K562 (cell line): ENCODE data around the gene CPLANE2. TPM values are rescaled to one million over a fixed set of nuclear protein-coding genes. Genes with fewer than 3 reads are reported as not detected.

Source experiments
- ARID3A ChIP-seq: IDR thresholded peaks from 2 replicates; pipeline ENCODE4 v1.6.1; 2012; ENCODE audit warnings: low read depth, low read length, improper control_type of control experiment, borderline replicate concordance
- ARNT ChIP-seq, 2 experiments: fragments of 450-650 bp; IDR thresholded peaks; 2 replicates each; pipeline ENCODE4 v1.6.1; 2016; ENCODE audit warnings: mild to moderate bottlenecking in 1 of 2
- CBX3 ChIP-seq, 2 experiments: IDR thresholded peaks; 1 replicate in 1 of 2; 2 replicates in 1 of 2; pipeline ENCODE4 v1.6.1; 2012; ENCODE audit warnings: inconsistent platforms in 2 of 2, low read length in 2 of 2, borderline replicate concordance in 1 of 2, control low read depth in 1 of 2
- CREB5 ChIP-seq: fragments of 250-450 bp; sonication (Bioruptor Pico); IDR thresholded peaks from 2 replicates; pipeline ENCODE4 v1.5.0; 2020; ENCODE audit warnings: mild to moderate bottlenecking
- DMBX1 ChIP-seq: fragments of 250-450 bp; sonication (Bioruptor Pico); IDR thresholded peaks from 2 replicates; pipeline ENCODE4 v1.8.0; 2022; ENCODE audit warnings: inconsistent platforms, mild to moderate bottlenecking, moderate library complexity, borderline replicate concordance
- KLF1 ChIP-seq: fragments of 450-650 bp; IDR thresholded peaks from 2 replicates; pipeline ENCODE4 v1.6.1; 2016; ENCODE audit warnings: missing genetic modification characterization, missing compliant biosample characterization
- L3MBTL2 ChIP-seq: fragments of 450-650 bp; IDR thresholded peaks from 2 replicates; pipeline ENCODE4 v1.6.1; 2016; ENCODE audit warnings: mild to moderate bottlenecking, moderate library complexity
- MTA1 ChIP-seq: fragments of 450-650 bp; IDR thresholded peaks from 2 replicates; pipeline ENCODE4 v1.6.1; 2017; ENCODE audit warnings: borderline replicate concordance
- MTA3 ChIP-seq: fragments of 450-650 bp; formaldehyde crosslinking; IDR thresholded peaks from 2 replicates; pipeline ENCODE4 v1.6.1; 2017; ENCODE audit warnings: mild to moderate bottlenecking, borderline replicate concordance
- NR2C1 ChIP-seq, 2 experiments: fragments of 450-650 bp; IDR thresholded peaks; 2 replicates each; pipeline ENCODE4 v1.6.1; 2017; ENCODE audit warnings: mild to moderate bottlenecking in 2 of 2, antibody characterized with exemption in 1 of 2, inconsistent platforms in 1 of 2, missing compliant biosample characterization in 1 of 2, missing genetic modification characterization in 1 of 2
- NR2C2 ChIP-seq, 2 experiments: fragments of 200-800 bp in 1 of 2; sonication (Bioruptor generic) in 1 of 2; sonication (generic) in 1 of 2; formaldehyde crosslinking in 1 of 2; IDR thresholded peaks; 2 replicates each; pipeline versions ENCODE4 v1.6.1 to v1.8.0; 2016 to 2022; ENCODE audit warnings: mild to moderate bottlenecking in 1 of 2, missing compliant biosample characterization in 1 of 2, missing genetic modification characterization in 1 of 2, missing genetic modification reagents in 1 of 2
- NR4A1 ChIP-seq, 2 experiments: fragments of 250-450 bp in 1 of 2; fragments of 450-650 bp in 1 of 2; sonication (Bioruptor Pico) in 1 of 2; IDR thresholded peaks; 2 replicates each; pipeline versions ENCODE4 v1.4.0 to v1.6.1; 2016 to 2020; ENCODE audit warnings: mild to moderate bottlenecking in 2 of 2, missing compliant biosample characterization in 1 of 2, missing genetic modification characterization in 1 of 2, moderate library complexity in 1 of 2
- PHB2 ChIP-seq: fragments of 450-650 bp; IDR thresholded peaks from 2 replicates; pipeline ENCODE4 v1.6.1; 2017; ENCODE audit warnings: low read depth
- SIN3A ChIP-seq, 2 experiments: fragments of 150-350 bp in 1 of 2; IDR thresholded peaks; 2 replicates each; pipeline ENCODE4 v1.6.1; 2011 to 2016; ENCODE audit warnings: borderline replicate concordance in 2 of 2, low read depth in 2 of 2, low read length in 2 of 2, mild to moderate bottlenecking in 2 of 2, moderate library complexity in 2 of 2; ENCODE audit not compliant: control insufficient read depth in 1 of 2
- SNAPC5 ChIP-seq: fragments of 250-450 bp; sonication (Bioruptor Pico); IDR thresholded peaks from 2 replicates; pipeline ENCODE4 v1.8.0; 2021; ENCODE audit warnings: moderate library complexity, mild to moderate bottlenecking, inconsistent platforms
- polyA plus RNA-seq, 8 experiments: library from polyadenylated mRNA; depleted of rRNA in 4 of 8; stranded (reverse) in 5 of 8; unstranded in 3 of 8; fragments of >200 nt; fragmentation: Nextera tagmentation in 2 of 8; fragmentation: Illumina TruSeq in 1 of 8; extraction: Ambion mirVana in 2 of 8; extraction: Trizol in 1 of 8; gene quantifications; 2 replicates each; pipeline versions ENCODE4 v1.2.1 to v1.2.3, GENCODE V29; 2011 to 2014; ENCODE audit warnings: inconsistent platforms in 1 of 8, missing spikeins in 1 of 8
- total RNA-seq, 7 experiments: library from RNA; depleted of rRNA in 6 of 7; stranded (reverse); fragments of >200 nt in 6 of 7; fragmentation: Illumina TruSeq in 2 of 7; extraction: Trizol in 2 of 7; gene quantifications; 2 replicates each; pipeline versions ENCODE4 v1.2.1 to v1.2.3, GENCODE V29; 2011 to 2021; ENCODE audit warnings: low replicate concordance in 1 of 7
- TF ChIP-seq, protein P1 (sequence below): sonication (generic); formaldehyde crosslinking; IDR thresholded peaks from 2 replicates; pipeline ENCODE4 v1.8.0; 2022; ENCODE audit warnings: mild to moderate bottlenecking, missing genetic modification reagents

CPLANE2 gene
- total and polyA plus RNA-seq, 9 of the 15 experiments (the other 6 are each of a cell fraction or from before 2014, with no cell fraction given), result 0.17 to 20.9 (median 8.1) TPM

DNA sequence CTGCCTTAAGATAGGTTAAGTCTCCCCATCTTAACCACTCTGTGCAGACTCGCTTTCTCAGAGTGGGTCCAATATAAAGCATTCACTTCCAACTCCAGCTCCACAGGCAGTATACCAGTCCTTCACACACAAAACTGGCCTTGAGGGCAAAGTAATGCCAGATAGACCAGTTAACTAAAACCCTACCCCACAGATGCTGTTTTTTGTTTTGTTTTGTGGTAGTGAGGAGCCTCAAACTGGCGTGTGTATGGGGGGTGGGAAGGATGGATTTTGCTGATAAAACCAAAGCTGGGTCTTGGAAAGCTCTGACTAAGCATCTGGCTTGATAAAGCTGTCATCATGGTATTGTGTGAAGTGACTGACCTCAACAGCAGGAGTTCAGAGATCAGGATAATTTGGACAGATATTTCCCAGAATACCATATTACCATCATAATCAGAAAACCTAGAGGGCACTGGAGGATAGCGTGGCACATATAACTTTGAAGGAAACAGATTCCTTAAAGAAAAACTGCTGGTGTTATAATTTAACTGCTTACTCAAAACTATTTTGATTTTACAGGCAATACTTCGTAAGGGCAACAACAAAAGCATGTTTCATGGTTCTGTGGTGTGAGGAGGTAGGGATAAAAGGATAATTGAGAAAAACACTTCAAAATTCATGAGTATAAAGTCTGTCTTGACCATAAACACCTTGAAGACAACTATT lies 29.6 kb upstream of the CPLANE2 start (continued):
- TF ChIP-seq ARID3A, result peak; percentile 91
- peak; percentile 82 to 94 for TF ChIP-seq ARNT (IDR thresholded peaks at IDR 0.05)
- no peak for TF ChIP-seq CREB5 (CRISPR knock-in tag)
- no peak for TF ChIP-seq NR2C2 (CRISPR knock-in tag; IDR thresholded peaks at IDR 0.05)
- TF ChIP-seq NR2C2 (tag; IDR thresholded peaks at IDR 0.05), result peak; percentile 93
- peak; percentile 89 for TF ChIP-seq MTA3
- TF ChIP-seq L3MBTL2, result peak; percentile 28; the same call in 1 of the 2 replicates
- no peak for TF ChIP-seq KLF1
- TF ChIP-seq SNAPC5 (CRISPR knock-in tag), result no peak
- TF ChIP-seq NR4A1 (CRISPR knock-in tag; IDR thresholded peaks at IDR 0.05), result no peak
- peak; percentile 64; the same call in 1 of the 2 replicates for TF ChIP-seq NR4A1 (tag; IDR thresholded peaks at IDR 0.05)
- TF ChIP-seq CBX3 (IDR thresholded peaks at IDR 0.05; ENCODE audit: borderline replicate concordance in 1 of 2, low read length in 2 of 2), result peak in 1 of 2 experiments; percentile 60; a peak in 1 of 3 replicates
- TF ChIP-seq SIN3A (IDR thresholded peaks at IDR 0.05; ENCODE audit: borderline replicate concordance in 2 of 2, control insufficient read depth in 1 of 2, low read depth in 2 of 2, low read length in 2 of 2), result no peak
- TF ChIP-seq MTA1, result peak; percentile 85; the same call in 1 of the 2 replicates
- peak; percentile 67; the same call in 1 of the 2 replicates for TF ChIP-seq PHB2
- TF ChIP-seq DMBX1 (CRISPR knock-in tag), result peak; percentile 98
- TF ChIP-seq, protein P1, sequence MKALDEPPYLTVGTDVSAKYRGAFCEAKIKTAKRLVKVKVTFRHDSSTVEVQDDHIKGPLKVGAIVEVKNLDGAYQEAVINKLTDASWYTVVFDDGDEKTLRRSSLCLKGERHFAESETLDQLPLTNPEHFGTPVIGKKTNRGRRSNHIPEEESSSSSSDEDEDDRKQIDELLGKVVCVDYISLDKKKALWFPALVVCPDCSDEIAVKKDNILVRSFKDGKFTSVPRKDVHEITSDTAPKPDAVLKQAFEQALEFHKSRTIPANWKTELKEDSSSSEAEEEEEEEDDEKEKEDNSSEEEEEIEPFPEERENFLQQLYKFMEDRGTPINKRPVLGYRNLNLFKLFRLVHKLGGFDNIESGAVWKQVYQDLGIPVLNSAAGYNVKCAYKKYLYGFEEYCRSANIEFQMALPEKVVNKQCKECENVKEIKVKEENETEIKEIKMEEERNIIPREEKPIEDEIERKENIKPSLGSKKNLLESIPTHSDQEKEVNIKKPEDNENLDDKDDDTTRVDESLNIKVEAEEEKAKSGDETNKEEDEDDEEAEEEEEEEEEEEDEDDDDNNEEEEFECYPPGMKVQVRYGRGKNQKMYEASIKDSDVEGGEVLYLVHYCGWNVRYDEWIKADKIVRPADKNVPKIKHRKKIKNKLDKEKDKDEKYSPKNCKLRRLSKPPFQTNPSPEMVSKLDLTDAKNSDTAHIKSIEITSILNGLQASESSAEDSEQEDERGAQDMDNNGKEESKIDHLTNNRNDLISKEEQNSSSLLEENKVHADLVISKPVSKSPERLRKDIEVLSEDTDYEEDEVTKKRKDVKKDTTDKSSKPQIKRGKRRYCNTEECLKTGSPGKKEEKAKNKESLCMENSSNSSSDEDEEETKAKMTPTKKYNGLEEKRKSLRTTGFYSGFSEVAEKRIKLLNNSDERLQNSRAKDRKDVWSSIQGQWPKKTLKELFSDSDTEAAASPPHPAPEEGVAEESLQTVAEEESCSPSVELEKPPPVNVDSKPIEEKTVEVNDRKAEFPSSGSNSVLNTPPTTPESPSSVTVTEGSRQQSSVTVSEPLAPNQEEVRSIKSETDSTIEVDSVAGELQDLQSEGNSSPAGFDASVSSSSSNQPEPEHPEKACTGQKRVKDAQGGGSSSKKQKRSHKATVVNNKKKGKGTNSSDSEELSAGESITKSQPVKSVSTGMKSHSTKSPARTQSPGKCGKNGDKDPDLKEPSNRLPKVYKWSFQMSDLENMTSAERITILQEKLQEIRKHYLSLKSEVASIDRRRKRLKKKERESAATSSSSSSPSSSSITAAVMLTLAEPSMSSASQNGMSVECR (CRISPR knock-in tag), result no peak
- TF ChIP-seq NR2C1 (IDR thresholded peaks at IDR 0.05), result peak; percentile 59; the same call in 1 of the 2 replicates
- TF ChIP-seq NR2C1 (tag; IDR thresholded peaks at IDR 0.05), result peak; percentile 88
